Right renal pelvis (tissue), 4 donors: Measurements from ENCODE around the gene MAPK1. TPM values are rescaled to one million over a fixed set of nuclear protein-coding genes. Genes with fewer than 3 reads are reported as not detected.
"Not testable (repeated sequence)": the region's sequence is repeated elsewhere in the genome, so short reads cannot be mapped to it uniquely, and the experiment has no call there.

ENCODE experiments used
- DNase-seq, 4 donors: peaks; one replicate each; pipeline ENCODE4 v3.0.0-alpha.2; 2013; ENCODE audit warnings: low read depth in 4 of 4, low spot score in 3 of 4, missing footprints in 1 of 4
- polyA plus RNA-seq, 4 donors: library from polyadenylated mRNA; unstranded; fragments of 120-200 nt; gene quantifications; one replicate each; pipeline ENCODE4 v1.2.1, GENCODE V29; 2013; ENCODE audit not compliant: insufficient read length in 4 of 4

Gene MAPK1
- polyA plus RNA-seq, 4 donors, result 132 to 150 (median 142) TPM

DNA sequence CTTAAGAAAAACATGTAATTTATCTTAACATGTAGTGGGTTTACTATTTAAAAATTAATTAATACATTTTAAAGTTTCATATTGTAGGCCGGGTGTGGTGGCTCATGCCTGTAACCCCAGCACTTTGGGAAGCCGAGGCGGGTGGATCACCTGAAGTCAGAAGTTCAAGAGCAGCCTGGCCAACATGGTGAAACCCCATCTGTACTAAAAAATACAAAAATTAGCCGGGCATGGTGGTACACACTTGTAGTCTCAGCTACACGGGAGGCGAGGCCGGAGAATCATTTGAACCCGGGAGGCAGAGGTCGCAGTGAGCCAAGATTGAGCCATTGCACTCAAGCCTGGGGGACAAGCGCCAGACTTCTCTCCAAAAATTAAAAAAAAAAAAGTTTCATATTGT is 73.7 kb downstream of the MAPK1 start:
- not testable (repeated sequence) for DNase-seq

DNA sequence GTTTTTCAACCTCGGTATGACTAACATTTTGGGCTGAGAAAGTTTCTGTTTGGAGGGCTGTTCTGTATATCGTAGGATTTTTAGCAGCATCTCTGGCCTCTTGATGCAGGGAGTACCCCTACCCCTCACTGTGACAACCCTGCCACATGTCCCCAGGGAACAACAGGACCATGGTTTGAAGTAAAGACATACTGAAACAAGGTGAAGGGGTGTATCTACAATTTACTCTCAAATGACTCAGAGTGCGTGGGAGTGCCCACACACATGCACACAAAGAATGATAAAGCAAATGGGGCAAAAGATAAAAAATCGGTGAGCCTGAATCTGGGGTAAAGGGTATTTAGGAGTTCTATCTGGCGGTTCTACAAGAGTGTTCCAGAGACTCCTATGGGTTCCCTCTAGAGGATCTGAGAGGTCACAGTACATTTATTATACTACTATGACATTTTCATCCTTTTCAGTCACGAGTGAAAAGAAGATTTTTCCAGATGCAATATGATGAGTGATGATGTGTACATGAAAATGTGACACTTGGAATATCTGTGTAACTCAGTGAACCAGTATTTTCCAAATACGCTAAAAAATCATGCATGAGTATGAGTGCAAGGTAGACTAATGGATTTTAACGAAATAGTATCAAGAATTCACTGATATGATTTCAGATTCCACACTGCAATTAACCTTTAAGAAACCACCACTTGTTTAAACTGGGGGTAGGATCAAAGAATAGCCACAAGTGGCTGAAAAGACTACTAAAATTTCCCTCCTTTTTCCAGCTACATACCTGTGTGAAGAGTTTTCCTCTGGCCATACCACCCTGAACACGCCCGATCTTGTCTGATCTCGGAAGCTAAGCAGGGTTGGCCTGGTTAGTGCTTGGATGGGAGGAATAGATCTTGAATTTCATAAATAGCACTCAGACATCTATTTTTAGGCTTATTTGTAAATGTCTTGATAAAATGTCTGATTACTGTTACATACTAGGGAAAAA is 75.5 kb downstream of the MAPK1 start:
- DNase-seq, result no peak

GRCh38 chr22:21790849-21791610 is 76.4 kb downstream of the MAPK1 start:
- not testable (repeated sequence) for DNase-seq

DNA sequence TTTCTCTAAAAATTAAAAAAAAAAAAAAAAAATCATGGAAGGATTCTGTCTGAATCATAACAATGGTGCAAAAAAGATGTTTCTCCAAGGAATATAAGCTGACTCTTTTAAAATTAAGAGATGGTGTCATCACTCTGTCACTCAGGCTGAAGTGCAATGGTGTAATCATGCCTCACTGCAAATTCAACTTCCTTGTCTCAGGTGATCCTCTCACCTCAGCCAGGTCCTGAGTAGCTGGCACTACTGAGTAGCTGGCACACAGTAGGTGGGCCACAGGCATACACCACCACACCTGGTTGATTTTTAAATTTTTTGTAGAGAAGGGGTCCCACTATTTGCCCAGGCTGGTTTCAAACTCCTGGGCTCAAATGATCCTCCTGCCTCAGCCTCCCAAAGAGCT is 77.1 kb downstream of the MAPK1 start:
- DNase-seq, result no peak

DNA sequence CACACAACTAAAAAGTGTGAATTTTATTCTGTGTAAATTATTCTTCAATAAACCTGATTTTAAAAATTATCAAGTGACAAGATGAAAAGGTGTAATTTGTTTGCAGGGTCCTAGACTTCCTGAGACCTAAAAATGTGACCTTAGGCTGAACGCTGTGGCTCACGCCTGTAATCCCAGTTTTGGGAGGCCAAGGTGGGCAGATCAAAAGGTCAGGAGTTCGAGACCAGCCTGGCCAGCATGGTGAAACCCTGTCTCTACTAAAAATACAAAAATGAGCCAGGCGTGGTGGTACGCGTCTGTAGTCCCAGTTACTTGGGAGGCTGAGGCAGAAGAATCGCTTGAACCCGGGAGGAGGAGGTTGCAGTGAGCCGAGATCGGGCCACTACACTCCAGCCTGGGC is 79.9 kb downstream of the MAPK1 start:
- DNase-seq, result not testable (repeated sequence)

DNA sequence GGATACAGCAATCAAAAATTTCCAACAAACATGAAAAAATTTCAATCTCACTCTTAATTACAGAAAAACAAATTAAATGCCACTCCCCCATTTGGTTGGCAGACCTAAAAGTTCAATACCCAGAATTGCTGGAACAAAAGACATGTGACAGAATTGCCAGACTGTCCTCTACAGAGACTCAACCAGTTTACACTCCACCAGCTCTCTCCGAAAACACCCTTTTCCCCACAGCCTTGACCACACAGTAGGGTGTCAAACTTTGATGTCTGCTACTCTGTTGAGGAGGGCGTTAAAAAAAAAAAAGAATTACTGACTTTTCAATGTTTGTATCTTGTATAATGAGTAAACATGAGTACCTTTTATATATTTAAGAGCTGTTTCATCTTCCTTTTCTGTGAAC is 87.2 kb downstream of the MAPK1 start:
- no peak for DNase-seq

GRCh38 chr22:21779444-21779843 is 88.0 kb downstream of the MAPK1 start:
- DNase-seq, result no peak

DNA sequence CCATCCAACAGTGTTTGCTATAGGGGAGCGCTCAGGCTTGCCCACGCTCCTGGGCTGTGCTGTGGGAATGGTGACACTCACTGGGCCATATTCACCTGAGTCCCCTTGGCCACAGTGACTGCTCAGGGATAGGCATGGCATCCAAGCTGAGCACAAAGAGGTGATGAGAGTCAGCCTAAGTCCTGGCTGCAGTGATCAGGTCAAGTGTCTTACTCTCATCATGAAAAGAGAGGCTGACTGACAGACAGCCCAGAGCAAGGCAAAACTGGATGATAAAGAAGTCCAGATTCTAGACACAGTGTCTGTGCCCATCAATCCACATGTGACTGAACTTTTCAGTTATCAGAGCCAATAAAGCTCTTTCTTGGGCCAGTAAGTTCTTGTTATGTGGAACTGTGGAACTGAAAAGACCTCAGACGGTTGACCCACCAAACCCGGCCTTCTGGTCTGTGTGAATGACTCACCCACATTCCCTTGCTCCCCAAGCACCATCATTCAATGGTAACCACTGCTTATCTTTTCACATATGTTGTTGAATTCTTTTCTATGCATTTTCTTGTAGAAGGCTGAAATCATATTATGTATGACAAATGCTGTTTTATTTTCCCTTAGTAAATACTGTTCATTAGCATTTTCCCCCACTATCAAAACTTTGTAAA is 88.6 kb downstream of the MAPK1 start:
- no peak for DNase-seq

DNA sequence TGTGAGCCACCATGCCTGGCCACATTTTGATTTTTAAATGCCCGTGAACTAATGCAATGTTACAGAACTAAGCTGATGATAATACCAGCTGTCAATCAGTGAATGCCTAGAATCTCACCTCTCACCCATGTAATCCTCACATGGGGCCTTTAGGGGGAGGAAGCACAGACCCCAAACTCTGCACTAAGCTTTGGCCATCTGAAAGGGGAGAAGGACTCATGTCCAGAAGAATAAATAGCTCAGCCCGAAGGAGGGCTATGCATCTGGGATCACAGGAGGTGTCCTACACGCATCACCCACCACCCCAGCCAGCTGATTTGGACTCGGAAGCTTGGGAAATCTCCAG is 95.8 kb downstream of the MAPK1 start:
- no peak for DNase-seq

GRCh38 chr22:21768435-21768834 is 99.0 kb downstream of the MAPK1 start:
- DNase-seq, result no peak

- DNase-seq, result no peak
These were observed 100.6 kb downstream of the MAPK1 start for GRCh38 chr22:21766691-21767462.

DNA sequence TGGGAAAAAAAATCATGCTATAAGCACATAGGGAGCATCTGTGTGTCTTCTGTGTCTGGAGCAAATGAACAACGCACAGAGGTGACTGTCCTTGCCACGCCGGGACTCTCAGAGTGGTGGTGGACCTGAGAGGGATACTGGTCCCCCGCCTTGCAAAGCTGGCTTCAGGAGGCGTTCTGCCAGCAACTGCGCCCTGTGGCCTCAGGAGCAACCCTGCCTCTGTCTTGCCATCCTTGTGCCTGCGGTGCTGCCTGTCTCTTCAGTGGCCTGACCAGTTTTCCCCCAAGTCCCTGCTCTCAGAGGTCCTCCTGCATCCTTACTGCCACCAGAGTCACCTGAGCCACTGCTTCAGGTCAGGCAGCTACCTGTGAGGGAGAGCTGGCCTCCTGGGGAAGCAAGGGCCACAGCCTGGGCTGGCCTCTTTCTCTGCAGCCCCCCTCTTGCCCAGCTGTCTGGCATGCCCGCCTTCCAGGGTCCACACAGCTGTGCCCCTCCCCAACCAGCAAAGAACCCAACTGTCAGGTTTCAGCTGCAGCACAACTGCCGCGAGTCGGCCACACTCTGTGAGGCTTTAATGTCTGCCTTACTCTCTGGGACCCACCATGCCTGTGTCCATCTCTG is 101.4 kb downstream of the MAPK1 start:
- DNase-seq, result no peak

GRCh38 chr22:21764038-21764804 is 103.2 kb downstream of the MAPK1 start:
- DNase-seq, result no peak

DNA sequence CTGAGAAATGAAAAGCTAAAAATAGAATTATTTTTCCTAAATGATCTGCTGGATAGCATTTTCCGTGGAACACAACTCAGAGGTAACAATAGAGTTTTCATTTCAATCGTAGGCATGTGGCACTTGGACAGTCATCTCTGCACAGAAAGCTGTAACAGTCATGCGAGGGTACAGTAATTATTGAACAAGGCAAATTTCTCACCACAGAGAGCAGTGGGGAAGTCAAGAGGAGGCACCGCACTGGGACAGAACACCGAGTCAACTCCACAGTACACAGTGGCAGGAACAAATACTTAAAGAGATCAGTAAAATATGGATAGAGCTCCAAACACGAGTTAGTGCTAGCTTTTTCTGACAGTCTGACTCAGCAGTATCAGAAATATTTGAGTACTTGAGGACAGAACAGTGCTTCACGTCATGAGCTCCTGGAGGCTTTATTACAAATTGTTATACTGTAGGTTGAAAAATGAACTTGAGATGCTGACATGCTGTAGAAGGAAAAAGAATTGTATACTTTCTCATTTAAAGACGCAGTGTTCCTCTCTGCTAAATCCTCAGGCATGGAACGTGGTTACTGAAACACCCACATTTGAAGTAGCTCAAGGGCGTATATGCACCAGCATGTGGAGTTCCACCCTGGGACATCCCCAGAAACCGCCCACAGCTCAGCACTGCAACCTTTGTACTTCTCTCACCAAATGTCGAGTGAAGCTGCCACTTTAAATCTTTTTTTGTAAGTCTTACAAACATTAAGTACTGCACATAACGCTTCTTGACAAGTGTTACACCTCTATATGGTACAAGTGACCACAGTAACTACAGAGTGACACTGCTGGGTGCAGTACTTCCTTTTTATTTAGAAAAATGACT is 104.5 kb downstream of the MAPK1 start:
- no peak for DNase-seq

DNA sequence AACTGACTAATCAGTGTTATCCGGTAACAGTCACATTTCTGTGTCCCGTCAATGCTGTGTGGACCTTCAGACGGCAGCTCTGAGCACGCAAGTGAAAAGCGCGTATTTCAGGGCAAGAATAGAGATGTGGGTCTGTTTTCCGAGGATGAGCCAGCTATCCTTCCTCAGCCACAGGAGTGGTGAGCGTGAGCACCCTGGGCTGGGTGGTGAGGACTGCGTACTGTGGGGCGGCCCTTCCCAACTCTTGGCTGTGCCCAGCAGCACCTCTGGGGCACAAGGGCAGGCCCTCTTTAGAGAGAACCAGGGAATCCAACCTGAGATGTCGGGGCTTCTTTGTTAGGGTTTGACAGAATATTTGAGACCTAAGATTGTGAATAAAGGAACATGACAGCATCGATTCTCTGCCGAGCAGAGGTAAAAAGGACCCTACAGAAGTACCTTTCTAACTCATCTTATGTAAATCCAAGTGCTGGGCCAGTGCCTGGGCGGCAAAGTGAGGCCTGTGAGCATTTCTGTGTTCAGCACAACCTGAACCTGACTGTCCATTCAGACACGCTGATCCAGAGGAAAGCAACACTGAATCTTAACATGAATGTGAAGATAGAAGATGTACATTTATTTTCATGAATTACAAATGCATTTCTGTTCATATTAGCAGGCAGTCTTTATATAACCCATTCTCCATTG is 105.3 kb downstream of the MAPK1 start:
- no peak for DNase-seq

GRCh38 chr22:21761086-21761485 is 106.4 kb downstream of the MAPK1 start:
- no peak for DNase-seq

DNA sequence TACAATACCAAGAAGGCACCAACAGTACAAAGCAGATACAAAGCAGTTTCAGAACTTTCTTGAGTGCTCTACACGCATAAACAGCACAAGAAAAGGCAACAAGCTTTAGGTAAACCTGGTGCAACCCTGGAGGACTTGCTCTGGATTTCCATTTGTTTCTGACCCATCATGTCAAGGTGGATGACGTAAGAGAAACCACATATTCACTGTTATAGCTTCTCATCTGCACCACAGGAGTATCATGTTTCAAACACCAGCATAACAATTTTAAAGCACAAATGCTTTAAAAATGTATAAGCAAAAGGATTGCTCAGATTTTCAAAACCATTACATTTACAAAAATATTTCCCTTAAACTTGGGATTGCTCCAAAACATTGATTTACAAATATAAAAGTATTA is 106.8 kb downstream of the MAPK1 start:
- DNase-seq, result no peak
